Epidermal melanocyte (primary cell): ENCODE measurements around the gene SGTA.
"Not testable (repeated sequence)": the region's sequence is repeated elsewhere in the genome, so short reads cannot be mapped to it uniquely, and the experiment has no call there.

Experiments used
- DNase-seq: peaks from one replicate; pipeline ENCODE4 v3.0.0; 2011; ENCODE audit warnings: low spot score; ENCODE audit not compliant: insufficient read length

Gene SGTA, protein sequence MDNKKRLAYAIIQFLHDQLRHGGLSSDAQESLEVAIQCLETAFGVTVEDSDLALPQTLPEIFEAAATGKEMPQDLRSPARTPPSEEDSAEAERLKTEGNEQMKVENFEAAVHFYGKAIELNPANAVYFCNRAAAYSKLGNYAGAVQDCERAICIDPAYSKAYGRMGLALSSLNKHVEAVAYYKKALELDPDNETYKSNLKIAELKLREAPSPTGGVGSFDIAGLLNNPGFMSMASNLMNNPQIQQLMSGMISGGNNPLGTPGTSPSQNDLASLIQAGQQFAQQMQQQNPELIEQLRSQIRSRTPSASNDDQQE

DNA sequence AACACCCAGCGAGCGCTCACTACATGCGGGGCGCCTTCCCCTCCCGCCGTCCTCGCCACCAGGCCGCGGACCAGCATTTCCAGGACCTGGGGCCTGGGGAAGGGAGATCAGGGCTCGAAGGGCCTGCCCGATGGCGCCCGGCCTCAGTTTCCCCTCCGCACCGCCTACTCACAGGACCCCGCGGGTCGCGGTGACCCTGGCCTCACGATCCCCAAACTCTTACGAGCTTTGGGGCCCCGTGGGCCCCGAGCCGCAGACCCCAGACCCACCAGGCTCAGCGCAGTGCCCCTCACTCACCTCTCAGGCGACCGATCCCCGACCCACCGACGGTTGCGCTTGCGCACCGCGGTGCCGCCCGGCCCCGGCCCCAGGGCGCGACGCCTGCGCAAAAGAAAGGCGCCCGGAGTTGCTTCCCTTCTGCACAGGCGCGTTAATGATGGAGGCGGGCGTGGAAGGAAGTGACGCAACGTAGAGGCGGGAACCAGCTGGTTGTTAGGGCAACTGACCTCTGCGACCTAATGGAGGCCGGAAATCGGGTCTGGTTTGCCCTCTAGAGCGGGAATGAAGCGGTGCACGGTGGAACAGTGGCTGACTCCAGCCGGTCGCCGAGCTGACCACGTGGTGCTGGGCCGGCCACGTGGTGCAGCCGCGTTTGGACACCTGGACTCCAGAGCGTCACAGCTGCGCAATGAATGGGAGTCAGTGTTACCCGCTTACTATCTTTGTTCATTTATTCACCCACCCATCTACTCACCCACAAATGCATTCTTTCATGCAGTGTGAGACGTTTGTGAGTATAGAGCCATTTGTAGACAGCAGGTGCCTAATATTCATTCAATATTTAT lies at the start of gene SGTA:
TSS of gene SGTA (minus strand) at position 338 of the 845 bp plus-strand sequence. CDS start 14,205 bp downstream, outside the sequence.
- DNase-seq = peak; percentile 99

DNA sequence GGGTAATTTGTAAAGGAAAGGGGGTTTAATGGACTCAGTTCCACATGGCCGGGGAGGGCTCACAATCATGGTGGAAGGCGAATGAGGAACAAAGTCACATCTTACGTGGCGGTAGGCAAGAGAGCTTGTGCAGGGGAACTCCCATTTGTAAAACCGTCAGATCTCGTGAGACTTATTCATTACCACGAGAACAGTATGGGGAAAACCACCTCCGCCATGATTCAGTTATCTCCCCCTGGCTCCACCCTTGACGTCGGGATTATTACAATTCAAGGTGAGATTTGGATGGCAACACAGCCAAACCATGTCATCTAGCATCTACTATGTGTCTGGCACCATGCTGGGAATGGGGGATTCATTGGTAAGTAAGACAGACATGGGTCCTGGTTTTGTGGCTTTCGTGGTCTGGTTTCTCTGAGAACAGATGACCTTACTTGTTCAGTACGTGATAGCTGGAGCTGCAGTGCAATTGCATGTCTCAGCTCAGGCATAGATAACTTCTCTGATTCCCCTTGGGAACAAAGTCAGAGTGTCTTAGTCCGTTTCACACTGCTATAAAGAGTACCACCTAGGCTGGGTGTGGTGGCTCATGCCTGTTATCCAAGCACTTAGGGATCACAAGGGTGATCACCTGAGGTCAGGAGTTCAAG lies 44.9 kb upstream of the SGTA start:
- no peak for DNase-seq

DNA sequence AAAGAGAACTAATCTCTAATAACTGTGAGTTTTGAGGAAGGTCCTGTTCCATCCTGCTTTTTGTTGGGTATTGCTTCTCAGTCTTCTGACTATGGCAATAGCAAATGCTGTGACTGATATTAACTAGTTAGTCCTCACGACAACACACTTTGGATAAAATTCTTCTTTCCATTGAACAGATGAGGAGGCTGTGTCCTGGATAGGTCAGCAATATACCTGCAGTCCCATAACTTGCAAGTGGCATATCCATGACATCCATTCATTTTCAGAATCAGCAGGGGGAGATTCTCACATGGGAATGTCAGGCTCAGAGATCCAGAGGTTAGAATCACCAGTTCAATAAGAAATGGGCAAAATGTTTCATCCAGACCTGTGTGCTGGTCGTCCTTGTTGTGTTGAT lies 43.9 kb upstream of the SGTA start:
- DNase-seq = no peak

DNA sequence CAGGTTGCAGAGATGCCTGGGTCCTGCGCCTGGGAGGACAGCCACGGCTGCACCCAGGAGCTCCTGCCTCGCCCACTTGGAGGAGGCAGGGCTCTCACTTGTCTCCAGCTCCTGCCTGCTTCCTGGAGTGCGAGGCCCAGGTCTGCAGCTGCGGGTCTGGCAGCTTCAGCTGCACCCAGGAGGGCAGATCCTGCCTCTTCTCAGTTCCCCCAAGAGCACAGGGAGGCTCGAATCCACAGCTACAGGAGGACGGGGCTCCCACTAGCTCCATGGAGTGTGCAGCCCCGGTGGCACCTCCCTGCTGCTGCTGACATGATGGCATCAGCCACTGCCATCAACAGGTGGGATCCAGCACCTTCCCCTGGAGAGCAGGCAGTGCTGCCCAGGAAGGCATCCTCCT lies 41.1 kb upstream of the SGTA start:
- no peak for DNase-seq

DNA sequence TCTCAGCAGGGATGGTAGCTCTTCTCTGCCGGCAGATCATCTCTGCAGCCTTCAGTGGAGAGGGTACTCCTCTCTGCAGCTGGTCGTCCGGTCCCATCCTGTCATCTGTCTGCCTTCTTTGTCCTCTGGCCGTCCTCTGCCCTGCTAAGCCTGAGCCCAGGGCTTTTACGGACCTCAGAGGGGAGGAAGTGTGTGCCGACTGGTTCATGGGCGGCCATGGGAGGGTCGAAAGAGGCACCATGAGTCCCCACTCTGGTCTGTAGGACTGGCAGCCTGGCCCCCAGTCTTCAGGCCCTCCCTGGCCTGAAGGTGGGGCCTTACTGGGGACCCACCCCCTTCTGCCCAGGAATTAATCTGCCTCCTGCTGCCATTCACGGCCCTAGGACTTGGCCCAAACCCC lies 40.6 kb upstream of the SGTA start:
- DNase-seq = no peak

DNA sequence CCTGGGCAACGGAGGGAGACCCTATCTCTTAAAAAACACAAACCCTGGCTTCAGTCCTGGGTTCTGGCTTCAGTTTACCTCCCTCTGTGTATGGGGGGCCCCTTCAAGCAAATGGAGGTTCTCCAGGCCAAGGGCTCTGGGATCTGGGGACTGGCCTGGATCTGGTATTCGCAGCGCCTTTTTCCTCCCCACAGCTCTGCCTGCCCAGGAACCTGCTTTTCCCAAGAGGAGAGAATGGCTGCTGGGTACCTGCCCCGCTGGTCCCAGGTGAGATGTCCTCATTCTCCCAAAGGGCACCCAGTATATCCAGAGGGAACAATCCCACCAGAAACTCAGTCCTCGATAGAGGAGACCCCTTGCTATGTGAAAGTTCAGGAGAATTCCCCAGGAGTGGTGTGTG lies 39.8 kb upstream of the SGTA start:
- no peak for DNase-seq

DNA sequence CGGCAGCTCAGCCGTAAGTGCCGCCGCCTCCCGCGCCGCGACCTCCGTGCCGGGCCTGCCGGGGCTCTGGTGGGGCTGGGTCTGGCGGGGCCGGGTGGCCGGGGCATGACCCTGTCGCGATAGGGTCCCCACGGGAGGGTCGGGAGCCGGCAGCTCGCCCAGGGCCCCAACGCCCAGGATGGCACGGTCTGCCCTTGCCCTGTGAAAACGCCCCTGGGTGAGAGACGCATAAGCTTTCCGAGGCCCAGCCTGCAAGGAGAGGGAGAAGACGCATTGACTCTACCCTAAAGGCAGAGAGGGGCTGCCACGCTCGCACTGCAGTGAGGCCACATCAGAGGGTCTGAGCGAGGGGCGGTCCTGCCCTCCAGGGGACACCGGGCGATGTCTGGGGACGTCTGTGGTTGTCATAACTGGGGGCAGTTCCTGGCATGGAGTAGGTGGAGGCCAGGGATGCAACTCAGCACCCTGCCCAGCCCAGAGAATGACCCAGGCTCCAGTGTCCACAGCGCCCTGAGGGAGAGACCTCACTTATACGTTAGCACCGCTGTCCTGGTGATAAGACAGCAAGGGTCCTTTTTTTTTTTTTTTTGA lies 37.1 kb upstream of the SGTA start:
- peak; percentile 21 for DNase-seq

DNA sequence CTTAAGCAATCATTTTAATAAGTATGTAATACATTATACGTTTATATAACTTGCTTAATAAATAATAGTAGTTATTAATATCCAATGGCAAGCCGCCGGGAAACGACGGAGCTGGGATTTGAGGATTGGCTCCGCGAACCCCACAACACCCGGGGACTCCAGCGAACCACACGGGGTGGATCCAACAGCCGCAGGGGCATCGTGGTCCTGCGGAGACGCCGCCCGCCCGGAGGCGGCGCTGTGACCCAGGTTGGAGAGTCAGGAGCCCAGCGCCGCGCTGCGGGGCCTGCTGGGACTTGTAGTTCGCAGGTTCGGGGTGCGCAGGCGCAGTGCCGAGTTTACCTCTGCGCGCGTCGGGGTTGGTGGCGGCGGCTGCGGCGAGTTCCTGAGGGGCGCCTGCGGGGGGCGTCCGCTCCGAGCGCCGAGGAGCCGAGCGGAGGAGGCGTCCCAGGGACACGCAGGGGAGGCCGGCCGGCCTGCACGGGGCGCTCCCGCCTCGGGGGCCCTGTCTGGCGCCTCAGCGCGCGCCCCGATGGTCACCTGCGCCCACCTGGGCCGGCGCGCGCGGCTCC lies 36.6 kb upstream of the SGTA start, which contains the start of gene ZNF554:
TSS of gene ZNF554 (plus strand) at position 329 of the 572 bp plus-strand sequence. CDS start at position 533, 204 bp downstream.
- DNase-seq = peak; percentile 93

DNA sequence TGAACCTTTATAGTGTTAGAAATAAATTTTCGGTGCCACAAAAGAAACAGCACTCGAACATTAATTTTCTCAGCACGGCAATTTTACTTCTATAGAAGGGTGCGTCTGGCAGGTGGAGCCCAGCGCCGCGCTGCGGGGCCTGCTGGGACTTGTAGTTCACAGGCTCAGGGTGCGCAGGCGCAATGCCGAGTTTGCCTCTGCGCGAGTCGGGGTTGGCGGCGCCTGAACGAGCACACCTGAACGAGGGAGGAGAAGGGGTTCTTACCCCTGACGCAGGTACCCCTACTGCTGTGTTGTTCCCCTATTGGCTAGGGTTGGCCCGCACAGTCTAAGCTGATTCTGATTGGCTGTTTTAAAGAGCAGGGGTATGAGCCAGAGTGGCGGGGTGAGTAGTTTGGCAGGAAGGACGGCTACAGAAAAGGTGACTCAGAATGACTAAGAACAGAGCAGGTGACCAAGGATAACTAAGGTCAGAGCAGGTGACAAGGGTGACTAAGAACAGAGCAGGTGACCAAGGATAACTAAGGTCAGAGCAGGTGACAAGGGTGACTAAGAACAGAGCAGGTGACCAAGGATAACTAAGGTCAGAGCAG lies 34.3 kb upstream of the SGTA start:
- DNase-seq = not testable (repeated sequence)

DNA sequence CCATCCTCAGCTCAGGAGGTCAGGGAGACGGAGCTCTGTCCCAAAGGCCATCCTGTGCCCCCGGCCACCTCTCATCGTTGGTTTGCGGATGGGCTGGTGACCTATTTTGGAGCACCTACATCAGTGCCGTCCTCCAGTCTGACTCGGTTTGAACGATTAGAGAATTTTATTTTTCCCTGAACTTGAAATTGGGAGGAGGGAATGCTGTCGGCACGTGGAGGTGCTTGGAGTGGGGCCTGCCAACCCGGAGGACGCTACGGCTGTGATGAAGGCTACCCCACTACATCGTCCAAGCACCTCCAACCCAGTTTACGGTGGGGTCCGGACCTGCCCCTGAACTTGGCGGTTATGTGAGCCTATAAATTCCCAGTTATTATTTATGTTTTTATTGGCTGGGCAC lies 33.6 kb upstream of the SGTA start:
- no peak for DNase-seq

DNA sequence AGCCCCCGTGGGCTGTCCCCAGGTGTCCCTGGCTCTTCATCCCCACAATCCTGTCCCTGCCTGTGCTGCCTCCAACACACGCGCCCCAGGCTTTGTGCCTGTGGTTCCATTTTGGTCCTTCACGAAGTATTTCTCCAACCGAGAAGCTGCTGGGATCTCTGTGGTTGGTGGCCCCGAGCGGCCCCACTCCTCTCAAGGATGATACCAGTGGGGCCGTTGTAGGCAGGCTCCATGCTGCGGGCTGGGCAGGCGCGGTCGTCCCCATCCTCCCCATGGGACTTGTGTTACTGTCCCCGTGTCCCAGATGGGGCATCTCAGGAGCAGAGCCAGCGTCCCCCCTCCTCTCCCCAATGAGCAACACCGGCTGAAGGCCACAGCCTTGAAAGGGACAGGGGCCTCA lies 32.9 kb upstream of the SGTA start:
- DNase-seq = no peak

DNA sequence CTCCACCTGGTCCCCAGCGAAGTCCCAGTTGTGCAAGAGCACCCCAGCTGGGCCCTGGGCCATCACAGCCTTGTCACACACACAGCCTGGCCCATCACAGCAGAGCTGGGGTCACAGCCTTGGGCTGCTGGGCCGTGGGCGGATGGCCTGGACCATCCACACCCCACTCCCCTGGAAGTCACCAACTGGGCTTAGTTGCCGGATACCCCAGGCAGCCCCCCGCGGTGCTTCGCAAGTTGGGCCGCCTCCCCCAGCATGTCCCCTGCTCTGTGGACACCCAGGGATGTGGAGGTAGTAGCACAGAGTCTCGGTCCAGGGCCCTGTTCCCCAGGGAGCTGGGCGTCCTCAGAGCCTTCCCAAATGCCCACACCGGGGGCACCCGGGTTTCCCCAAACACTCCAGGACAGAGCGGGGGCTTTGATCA lies 32.1 kb upstream of the SGTA start:
- no peak for DNase-seq

DNA sequence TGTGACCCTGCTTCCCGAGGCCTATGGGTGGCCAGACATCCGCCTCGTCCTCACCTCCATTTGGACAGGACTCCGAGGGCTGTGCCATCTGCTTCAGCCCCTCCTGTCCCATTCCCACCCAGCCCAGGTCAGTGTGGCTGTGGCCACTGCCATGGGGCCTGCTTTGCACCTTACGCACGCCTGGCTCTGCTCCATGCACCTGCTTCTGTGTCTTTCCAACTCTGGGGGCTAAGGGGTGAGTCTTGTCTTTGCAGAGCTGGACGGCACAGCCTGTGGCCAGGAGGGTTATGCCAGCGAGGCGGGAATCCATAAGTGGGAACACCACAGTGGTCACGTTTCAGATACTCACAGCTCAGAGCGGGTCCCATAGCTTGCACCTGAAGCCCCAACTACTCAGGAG lies 31.4 kb upstream of the SGTA start:
- no peak for DNase-seq

DNA sequence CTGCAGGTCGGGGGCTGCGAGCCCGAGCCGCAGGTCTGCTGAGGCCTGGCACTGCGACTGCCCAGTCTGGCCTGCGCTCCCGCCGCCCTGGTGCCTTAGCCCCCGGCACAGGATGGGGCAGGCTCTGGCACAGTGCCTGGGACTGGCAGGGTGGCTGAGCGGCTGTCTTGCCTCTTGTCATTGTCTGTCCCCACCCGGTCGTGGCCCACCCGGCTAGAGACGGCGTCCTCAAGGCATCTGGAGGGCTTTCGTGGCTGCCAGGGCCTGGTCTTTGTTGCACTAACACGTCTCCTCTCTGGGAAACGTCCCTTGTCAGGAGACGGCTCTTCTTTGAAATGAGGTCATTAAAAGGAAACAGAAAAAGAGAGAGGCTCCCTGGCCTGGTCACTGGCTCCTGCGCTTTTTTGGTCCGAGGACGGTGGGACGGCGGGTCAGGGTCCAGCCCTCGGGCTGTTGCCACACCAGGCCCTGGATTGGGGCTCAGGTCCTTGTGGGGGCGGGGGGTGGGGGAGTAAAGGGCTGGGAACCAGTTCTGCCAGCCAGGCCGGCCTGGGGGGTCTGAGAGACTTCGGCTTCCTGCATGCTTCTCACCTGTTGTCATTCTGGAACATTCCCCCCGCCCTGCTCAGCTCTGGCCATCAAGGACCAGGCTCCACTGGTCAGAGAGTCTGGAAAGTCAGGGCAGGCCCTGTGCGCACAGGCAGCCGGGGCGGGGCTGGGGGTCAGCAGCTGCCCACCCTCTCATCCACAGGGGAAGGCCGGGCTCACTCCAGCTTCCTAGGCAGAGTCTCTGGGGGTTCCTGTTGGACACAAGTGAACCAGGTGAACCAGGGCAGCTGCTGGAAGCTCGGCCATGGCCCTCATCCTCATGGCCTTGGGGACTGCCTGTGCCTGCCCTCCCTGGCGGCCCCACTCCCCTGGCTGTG lies 30.4 kb upstream of the SGTA start:
- no peak for DNase-seq

DNA sequence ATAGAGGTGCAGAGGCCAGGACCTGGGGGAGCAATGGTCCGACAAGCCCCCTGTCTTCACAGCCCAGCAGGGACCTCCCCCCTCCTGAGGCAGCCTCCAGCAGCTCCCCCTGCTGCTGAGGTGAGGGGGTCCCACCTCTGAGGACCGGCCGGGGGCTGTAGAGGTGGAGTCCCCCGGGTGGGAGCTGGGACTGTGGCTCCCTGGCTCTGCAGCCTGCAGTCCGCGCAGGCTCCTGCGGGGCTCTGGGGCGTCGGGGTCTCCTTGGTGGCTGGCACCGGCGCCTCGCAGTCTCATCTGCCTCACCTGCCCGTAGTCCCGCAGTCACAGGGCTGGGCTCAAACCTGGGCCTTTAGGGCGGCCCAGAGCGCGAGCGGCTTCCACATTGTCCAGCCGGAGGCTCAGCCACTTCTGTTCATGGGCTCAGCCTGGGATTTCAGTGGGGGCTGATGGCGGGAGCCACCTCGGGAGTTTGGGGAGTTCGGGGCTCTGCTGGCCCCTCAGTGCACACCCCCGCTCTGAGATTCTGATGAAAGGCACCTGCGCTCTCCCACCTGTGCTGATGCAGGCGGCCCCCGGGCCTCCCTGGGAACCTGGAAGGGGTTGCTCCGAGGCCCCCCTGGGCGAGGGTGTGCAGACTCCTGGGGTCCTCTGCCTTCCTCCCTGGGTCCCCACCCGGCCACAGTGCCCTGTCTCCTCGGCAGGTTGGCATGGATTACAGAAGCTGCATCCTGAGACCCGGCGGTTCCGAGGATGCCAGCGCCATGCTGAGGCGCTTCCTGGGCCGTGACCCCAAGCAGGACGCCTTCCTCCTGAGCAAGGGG lies 29.6 kb upstream of the SGTA start:
- DNase-seq = no peak

DNA sequence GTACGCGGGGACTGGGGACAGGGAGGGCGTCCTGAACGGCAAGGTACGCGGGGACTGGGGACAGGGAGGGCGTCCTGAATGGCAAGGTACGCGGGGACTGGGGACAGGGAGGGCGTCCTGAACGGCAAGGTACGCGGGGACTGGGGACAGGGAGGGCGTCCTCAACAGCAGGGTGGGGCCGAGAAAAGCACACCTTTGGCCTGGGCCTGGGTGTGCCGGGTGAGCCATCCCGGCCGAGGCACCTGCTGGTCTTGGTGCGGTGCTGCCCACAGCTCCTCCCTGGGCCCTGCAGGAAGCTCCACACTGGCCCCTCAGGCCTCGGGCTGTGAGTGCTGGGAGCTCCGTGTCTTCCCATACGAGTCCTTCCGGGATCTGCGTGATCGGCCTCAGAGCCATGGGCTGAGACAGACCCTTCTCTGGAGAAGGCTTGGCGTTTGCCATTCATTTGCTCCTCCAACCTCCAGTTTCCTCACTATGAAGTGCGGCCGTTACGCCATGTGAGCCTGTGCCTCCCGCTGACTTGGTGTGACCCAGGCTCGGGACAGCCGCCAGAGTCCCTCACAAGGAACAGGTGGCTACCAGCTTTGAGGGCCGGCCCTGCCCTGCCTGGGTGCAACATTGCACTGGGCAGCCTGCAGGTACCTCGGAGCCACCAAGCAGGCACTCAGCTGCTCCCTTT lies 28.8 kb upstream of the SGTA start:
- DNase-seq = no peak

DNA sequence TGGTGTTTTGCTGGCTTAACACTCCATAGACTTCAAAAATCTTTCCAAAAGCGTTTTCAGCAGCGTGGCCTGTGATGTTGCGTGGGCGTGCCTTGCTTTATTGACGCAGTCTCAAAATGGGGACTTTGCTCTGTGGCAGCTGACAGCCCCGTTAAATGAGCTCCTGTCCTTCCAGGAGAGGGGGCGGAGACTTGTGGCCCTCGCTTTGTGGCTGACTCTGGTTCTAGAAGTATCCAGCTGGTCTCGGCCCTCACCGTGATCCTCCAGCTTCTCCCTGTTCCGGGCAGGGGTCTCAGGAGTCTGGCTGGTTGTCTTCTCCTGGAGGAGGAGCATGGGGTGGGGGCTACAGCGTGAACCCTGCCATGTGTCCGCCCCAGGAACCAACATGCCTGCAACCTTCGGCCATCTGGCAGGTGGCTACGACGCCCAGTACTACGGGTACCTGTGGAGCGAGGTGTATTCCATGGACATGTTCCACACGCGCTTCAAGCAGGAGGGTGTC lies 28.2 kb upstream of the SGTA start:
- DNase-seq = no peak
